ENCODE results near the gene CDK17.
"Not testable (repeated sequence)": the region's sequence is repeated elsewhere in the genome, so short reads cannot be mapped to it uniquely, and the experiment has no call there.

CDK17 gene

DNA sequence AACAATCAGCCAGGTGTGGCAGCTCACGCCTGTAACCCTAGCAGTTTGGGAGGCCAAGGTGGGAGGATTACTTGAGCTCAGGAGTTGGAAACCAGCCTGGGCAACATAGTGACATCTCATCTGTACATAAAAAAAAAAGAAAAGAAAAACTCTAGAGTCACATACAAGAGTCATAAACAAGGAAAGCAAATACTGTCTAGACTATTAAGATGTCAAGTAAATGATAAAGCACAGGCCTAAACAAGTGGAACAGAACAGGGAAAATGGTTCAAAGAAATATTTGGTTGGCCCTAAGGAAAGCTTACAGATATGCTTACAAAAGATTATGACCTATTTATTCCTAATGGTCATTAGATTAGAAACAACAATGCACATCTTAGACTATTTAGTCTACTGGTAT is 12.3 kb downstream of the CDK17 start:
- no peak for DNase-seq

DNA sequence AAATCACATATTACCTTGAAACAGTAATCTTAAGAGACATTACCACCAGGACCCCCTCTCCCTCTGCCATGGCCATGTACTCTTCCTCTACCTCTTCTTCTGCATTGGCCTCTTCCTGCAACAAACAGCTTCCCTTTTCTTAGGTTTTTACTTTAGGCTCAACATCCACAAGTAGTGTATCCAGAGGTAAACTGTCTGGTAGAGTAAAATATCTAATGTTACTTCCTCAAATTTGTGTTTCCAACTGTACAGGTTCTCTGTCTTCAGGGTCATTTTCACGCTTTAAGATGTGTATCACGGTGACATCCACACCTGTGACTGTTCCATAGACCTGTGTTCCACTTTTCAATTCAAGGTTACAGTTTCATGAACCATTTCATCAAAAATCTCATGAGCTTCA is 13.4 kb downstream of the CDK17 start:
- no peak for DNase-seq

DNA sequence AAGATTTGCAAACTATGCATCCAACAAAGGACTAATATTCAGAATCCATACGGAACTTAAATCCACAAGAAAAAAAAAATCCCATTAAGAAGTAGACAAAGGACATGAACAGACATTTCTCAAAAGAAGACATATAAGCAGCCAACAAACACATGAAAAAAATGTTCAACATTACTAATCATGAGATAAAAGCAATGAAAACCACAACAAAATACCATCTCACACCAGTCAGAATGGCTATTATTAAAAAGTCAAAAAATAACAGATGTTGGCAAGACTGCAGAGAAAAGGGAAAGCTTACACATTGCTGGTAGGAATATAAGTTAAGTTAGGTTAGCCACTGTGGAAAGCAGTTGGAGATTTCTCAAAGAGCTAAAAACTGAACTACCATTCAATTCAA is 16.2 kb downstream of the CDK17 start:
- DNase-seq, result no peak

DNA sequence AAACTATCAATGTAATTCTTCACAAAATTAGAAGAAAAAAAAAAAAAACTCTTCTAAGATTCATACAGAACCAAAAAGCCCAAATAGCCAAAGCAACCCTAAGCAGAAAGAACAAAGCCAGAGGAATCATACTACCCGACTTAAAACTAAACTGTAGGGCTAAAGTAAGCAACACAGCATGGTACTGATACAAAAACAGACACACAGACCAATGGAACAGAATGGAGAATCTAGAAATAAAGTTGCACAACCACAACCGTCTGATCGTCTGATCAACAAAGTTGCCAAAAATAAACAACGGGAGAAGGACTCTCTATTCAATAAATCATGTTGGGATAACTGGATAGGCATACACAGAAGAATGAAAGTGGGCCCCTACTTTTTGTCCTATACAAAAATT is 16.9 kb downstream of the CDK17 start:
- DNase-seq, result no peak

DNA sequence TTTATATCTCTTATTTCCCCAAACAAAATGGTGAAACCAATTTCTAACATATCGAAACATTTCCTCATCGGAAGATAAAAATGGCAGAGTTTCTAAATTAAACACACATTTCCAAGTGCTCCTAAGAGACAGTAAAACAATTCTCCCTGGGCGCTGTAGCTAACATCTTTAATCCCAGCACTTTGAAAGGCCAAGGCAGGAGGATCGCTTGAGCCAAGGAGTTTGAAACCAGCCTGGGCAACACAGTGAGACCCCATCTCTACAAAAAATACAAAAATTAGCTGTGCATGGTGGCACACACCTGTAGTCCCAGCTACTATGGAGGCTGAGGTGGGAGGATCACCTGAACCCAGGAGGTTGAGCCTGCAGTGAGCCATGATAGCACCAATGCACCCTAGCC is 20.5 kb downstream of the CDK17 start:
- DNase-seq, result not testable (repeated sequence)

DNA sequence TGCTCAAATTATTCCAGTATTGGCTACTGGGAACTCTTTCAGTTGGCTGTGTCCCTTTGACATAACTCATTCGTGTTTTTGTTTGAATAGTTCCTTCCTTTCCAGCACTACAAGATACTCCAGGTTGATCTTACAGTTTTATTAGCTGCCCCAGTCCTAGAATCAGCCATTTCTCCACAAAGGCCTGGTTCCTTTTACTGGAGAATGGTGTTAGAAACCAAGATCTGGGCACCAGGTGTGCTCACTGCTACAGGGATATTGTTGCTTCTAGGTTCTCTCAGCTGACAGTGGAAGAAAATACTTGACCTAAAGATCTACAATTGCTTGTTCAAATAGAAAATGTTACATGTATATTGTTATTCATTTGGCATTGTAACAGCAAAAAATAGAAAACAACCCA is 21.9 kb downstream of the CDK17 start:
- DNase-seq, result no peak

DNA sequence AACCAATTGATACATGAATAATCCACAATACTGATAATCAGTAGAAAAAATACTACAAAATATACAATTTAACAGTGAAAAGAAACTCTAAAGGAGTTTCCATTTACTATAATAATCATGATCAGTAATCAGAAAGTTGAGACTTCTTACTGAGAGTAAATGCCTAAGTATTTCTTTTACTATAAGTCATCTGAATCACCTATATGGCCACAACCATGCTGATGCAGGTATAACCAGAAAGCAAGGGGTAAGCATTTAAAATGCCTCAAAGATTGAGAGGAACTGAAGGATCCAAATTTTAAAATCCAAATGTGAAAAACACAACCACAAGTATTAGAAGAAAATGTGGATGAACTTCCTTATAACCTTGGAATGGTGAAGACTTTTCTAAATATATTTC is 23.4 kb downstream of the CDK17 start:
- no peak for DNase-seq

DNA sequence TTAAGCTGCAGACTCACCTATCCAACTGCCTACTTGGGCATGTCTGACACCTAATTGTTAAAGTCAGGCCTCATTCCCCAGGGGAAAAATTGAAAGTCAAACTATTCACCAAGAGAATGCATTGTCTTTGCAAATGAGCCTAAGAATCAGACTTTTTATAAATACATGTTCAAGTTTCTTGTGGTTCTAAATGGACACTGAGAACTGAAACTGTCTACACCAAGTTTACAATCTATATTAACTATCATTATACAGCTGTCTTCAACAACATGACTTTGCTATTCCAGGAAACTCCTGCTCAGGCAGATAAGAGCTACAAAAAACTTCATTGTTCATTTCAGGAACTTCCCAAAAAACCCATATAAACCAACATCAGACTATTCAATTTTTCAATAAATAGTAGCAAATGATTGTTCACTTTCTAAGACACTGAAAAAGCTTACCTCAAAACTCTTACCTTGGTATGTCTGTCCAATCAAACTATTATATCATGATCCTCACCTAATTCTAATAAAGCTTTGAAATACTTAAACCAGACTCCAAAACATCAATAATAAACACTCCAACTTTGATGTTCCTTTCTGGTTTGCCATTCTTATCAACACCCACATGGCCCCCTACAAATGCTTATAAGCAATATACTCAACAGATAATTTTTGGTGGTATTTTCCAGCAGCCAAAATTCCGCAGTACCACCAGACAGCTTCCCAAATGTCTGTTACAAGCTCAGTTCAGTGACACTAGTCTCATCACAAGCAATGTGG is 24.2 kb downstream of the CDK17 start:
- no peak for DNase-seq

DNA sequence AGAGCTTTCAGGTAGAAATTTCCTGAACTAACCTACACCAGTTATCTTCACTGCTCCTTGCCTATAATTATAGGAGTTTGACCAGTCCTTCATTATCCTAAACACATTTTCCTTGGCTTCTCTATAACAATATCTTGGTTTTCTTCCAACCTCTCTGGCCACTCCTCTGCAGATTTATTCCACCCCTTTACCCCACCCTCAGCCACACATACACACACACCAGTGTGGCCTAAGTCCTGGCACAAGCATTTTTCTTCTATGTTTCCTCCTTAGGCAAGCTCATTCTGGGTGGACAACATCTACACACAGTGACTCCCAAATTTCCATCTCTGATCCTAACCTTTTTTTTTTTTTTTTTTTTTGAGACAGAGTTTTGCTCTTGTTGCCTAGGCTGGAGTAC is 25.1 kb downstream of the CDK17 start:
- no peak for DNase-seq

DNA sequence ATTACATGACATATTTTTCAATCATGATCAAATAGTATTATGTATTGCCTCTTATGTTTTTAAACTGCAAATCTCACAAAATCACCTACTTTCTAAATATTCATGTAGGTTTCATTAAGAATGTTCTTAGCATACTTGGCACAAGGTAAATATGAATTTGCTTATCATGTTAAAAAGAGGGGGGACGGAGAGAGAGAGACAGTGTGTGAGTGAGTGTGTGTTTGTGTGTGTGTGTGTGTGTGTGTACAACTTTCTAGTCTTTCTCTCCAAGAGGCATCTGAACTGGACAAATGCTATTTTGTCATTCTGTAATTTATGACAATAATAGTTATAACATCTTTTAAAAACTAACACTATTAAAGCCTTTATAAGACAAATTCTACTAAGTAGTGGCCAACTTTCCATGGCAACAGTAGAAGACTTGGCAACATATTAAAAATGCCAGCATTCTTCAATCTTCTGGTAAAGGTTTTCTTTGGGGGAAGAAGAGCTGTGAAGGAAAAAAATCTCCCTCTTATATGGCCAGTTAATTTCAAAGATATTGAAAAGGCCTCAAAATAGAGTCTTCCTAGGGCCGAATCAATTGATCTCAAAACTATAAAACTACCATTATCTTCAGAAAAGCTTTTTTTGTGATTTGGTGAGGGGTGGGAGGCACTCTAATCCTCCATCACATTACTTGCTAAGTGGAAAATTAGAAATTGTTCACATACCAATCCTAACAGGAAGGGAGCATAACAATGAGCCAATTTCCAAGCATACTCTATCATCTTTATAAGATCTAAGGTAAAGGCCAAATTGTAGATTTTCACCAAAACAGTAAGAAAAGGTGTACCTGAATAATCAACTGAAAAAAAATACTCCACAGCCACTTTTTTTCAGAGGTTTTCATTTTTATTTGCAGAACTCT is 28.2 kb downstream of the CDK17 start:
- no peak for DNase-seq

DNA sequence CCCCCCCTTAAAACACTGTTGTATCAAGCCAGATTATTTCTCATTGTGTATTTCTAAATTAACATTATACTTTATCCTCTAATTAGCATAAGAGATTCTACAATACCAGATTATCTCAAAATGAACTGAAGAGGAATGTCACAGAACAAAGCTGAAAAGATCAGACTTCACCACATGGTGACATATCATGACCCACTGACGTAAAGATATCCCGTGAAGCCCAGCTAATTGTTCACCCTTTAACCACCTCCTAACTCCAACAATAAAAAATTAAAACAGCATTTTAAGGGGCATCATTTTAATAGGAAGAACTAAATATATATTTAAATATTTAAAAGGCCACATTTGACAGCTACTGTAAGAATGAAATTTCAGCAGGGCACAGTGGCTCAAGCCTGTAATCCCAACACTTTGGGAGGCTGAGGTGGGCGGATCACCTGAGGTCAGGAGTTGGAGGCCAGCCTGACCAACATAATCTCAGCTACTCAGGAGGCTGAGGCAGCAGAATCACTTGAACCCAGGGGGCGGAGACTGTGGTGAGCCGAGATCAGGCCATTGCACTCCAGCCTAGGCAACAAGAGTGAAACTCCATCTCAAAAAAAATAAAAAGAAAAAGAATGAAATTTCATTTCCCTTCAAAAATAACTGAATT is 29.0 kb downstream of the CDK17 start:
- no peak for DNase-seq

DNA sequence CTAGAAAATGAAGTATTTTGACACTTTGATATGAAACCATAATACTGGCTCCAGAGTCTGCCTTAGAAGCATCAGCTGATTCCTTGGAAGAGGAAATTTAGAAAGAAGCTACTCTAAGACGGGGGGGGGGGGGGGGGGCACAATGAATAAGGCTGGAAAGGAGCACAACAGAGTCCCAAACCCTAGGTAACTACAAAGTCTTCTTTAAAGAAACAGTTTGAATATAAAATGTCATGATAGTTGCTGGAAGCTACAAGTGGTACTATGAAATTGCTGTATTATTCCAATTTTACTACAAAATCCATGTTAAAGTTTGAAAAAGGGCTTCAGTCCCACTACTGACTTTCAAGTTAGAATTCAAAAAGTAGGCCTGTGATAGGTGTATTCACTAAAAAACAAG is 31.6 kb downstream of the CDK17 start:
- DNase-seq, result no peak

DNA sequence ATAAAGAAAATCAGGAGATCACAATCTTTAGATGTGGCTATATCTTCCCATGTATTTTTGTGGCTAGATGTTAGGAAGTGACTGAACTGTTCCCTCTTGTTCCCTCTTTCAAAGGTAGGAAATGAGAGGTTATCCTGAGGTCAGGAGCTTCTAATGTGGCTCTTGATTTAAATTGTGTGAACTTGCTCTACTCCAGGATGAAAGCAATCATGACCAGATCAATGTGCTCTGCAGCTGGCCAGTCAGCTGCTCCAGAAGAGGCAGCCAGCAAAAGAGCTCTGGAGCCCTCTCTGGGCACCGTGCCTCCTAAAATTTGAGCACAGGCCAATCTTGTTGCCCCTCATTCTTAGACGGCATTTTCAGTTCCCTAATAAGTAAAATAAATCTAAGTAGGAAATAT is 32.0 kb downstream of the CDK17 start:
- no peak for DNase-seq

DNA sequence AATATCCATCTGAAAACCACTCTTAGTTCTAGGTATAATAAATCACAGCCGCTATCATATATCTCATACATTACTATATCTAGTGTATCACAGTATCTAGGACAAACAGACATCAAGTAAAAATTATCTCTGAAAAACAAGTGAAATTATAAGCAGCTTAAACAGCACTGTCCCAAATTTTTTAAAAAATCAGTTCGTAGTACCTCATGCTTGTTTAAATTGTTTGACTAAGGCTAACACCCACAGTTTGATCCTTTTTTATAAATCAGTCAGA is 33.9 kb downstream of the CDK17 start:
- DNase-seq, result no peak

DNA sequence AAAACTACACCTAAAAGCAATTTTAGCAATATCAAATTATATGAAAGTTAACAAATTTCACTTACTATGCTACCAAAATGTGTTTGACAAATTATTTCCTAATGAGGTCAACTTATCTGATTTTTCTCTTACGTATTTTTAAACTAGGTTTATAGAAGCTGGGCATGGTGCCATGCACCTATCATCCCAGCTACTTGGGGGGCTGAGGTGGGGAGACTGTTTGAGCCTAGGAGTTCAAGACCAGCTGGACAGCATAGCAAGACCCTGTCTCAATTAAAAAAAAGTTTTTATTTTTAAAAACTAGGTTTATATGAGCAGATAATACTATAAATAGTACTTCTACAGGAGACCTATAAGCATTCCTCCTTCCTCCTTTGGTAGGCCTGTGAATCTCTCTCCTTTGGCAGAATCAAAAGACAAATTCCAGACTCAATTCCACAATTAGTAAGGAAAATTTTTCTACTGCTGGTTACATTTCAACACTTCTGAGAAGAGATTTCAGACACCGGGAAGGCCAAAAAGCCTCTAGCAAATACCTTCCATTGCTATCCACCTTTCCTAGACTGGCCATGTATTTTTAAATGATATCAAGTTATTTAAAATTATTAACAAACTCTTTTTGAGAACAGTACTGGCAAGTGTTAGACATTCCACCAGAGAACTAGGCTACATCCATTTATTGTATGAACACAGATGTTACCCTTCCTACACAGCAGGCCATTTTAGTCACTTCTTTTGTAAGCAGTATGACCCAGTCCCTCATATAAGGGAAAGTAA is 34.4 kb downstream of the CDK17 start:
- DNase-seq, result no peak

DNA sequence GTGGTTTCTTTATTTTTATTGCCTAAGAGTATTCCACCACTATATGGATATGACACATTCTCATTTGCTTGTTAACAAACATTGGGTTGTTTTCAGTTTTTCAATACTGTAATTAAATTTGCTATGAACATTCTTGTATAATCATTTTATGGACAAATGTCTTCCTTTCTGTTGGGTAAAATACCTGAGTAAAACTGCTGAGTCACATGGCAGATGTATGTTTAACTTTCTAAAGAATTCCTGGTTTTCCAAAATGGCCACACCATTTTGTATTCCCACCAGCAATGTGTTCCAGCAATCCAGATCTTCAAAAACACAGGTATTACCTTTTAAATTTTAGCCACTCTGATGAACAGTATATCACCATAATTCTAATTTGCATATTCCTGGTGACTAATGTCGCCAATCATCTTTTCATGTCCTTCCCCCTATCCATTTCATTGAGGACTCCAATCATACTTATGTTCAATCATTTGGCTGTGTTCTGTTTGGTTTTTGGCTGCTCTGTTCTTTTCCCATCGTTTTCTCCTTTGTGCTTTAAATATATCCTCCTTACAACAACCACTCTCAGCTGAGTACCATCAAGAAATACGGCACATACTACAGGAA is 36.0 kb downstream of the CDK17 start:
- no peak for DNase-seq

DNA sequence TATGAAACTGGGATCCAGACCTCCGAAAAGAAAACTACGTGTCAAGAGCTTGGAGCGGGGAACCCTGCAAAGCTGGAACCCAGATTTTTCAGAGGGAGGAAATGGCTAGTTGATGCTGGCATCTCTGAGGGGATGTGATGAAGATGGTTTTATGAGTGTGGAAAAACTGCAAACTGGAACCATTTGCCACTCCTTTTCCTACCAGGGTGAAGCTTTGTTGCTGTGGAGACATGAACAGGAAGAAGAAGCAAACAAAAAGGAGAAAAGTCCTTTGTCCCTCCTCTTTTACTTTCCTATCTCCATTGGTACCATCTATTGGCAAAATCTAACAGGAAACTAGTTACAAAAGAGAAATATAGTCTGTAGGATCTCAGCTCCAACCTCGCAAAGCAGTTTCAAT is 39.2 kb downstream of the CDK17 start:
- DNase-seq, result no peak

DNA sequence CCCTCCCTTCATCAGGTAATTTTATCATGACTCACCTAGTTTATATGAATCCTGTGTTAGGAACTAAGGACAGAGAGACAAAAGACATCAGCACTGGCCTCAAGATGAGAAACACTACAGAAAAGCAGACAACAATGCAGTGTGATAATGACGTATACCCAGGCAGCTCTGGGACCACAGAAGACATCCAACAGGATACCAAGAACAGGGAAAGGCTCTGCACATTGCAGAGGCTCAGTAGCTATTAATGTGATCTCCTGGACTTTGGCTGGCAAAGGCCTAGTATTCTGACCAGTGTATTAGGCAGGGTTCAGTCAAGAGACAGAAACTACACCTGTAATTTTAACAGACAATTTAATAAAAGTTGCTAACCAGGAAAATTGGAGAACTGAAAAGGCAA is 39.7 kb downstream of the CDK17 start:
- no peak for DNase-seq

DNA sequence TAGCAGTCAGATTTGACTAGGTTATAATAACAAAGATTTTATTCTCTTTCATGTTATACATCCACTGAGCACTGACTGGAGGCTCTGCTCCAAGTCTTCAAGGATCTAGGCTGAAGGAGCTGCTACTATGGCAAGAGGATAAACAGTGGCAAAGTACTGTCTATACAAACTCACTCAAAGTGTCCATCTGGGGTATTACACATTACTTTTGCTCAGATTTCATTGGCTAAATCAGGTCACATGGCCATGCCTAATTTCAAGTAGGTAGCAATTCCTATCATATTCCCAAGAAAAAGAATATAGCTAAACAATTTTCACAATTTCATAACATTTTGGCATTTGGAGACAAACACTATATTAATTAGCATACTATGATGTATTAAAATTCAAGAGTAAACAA is 40.9 kb downstream of the CDK17 start:
- no peak for DNase-seq

DNA sequence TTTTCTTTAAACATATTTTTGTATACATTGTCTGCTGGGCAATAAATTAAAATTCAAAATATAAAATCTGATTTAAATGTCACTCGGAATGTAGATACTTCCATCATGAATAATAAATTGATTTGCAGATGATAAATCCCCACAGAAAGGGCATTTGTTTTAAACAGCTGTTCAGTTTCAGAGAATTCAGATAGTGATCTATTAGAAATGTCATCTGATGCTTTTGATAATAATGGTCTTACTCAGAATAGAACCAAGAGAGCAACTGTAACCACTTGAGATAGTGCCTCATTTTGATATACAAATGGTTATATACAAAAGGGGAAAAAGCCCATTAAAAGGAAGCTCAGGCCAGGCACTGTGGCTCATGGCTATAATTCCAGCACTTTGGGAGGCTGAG is 43.4 kb downstream of the CDK17 start:
- no peak for DNase-seq

DNA sequence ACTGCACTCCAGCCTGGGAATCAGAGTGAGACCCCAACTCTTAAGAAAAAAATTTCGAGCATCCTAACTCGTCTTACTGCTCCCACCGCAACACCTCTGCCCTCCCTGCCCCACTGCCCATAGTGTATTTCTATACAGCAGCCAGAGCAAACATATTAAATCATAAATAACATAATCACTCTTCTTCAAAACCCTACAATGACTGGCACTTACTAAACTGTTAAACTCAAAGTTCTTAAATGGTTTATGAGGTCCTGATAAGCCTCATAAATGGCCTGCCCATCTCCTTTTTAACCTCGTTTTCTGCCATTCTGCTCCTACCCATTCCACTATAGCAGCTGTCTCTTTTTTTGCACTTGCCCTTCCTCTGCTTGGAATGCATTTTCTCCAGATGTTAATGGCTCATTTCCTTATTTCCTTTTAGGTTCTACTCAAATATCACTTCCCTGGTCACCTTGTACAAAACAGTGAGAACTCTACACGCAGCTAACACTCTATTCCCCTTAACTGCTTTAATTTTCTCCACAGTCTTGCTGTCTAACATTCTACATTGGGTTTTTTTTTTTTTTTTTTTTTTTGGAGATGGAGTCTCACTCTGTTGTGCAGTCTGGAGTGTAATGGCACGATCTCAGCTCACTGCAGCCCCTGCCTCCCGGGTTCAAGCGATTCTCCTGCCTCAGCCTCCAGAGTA is 45.2 kb downstream of the CDK17 start:
- no peak for DNase-seq

DNA sequence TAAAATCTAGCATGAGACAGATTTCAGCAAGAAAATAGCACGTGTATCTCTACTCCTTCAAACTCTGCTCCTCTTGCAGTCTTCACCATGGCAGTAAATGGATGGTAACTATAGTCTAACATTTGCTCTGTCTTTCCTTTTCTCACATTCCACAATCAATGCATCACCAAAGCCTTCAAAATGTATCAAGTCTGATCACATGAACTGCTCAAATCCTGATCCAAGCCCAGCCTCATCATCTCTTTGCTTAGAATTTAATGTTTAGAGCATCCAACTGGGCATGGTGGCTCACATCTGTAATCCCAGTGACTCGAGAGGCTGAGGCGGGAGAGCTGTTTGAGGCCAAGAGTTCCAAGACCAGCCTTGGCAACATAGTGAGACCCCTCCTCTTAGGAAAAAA is 45.9 kb downstream of the CDK17 start:
- DNase-seq, result no peak
